OCI-LY3 (cell line): Measurements from ENCODE around the gene FAM13A.

Experiments
- EZH2phosphoT487 ChIP-seq: fragments of 200-600 bp; shearing (Covaris generic); IDR thresholded peaks from 2 replicates; pipeline ENCODE4 v1.6.1; 2018; ENCODE audit warnings: antibody characterized with exemption, mixed run types, low read depth
- TF ChIP-seq, protein P1 (sequence below): fragments of 200-600, 300-600 bp; sonication (generic); IDR thresholded peaks from 2 replicates; pipeline ENCODE4 v1.5.1; 2014; ENCODE audit warnings: antibody characterized with exemption, low read length, low read depth

DNA sequence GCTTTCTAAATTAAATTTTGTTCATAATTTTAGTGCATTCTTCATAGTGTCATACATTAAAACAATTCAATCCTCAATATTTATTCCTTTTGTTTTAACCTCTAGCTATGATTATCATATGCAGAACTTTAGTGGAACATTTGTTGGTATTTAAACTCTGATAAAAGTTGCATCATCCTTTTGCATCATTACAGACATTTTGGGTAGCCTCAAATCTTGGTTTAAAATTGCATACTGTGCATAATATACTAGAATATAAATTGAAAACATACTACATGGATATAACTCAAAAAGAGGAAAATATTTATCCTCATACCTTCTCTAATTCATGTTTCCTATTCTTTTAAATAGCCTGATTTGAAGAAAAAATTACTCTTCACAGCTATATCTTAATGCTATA, 262.0 kb downstream of the FAM13A start:
- TF ChIP-seq, protein P1, sequence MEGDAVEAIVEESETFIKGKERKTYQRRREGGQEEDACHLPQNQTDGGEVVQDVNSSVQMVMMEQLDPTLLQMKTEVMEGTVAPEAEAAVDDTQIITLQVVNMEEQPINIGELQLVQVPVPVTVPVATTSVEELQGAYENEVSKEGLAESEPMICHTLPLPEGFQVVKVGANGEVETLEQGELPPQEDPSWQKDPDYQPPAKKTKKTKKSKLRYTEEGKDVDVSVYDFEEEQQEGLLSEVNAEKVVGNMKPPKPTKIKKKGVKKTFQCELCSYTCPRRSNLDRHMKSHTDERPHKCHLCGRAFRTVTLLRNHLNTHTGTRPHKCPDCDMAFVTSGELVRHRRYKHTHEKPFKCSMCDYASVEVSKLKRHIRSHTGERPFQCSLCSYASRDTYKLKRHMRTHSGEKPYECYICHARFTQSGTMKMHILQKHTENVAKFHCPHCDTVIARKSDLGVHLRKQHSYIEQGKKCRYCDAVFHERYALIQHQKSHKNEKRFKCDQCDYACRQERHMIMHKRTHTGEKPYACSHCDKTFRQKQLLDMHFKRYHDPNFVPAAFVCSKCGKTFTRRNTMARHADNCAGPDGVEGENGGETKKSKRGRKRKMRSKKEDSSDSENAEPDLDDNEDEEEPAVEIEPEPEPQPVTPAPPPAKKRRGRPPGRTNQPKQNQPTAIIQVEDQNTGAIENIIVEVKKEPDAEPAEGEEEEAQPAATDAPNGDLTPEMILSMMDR, result no peak
- TF ChIP-seq EZH2phosphoT487, result no peak
